Urinary bladder (tissue), 4 donors: ENCODE measurements around the gene FASN. TPM values are rescaled to one million over a fixed set of nuclear protein-coding genes. Genes with fewer than 3 reads are reported as not detected.

Source experiments
- DNase-seq: peaks from one replicate; pipeline ENCODE4 v3.0.0-alpha.2; 2015; ENCODE audit errors: extremely low spot score
- H3K27ac ChIP-seq: one replicate; pipeline ENCODE4 v1.5.1; 2013; ENCODE audit warnings: low read depth, mild to moderate bottlenecking, moderate library complexity
- H3K36me3 ChIP-seq: one replicate; pipeline ENCODE4 v1.6.1; 2013; ENCODE audit warnings: mild to moderate bottlenecking, moderate library complexity; ENCODE audit not compliant: insufficient read depth
- H3K4me1 ChIP-seq: one replicate; pipeline ENCODE4 v1.6.1; 2013; ENCODE audit warnings: mild to moderate bottlenecking, moderate library complexity; ENCODE audit not compliant: insufficient read depth
- H3K4me3 ChIP-seq: one replicate; pipeline ENCODE4 v1.5.1; 2013; ENCODE audit warnings: low read depth, low read length
- WGBS: extraction: QIAGEN DNeasy Blood & Tissue Kit; methylation state at CpG from one replicate; pipeline ENCODE4 v1.1.7; 2013; 5-methylcytosine and 5-hydroxymethylcytosine counted together
- polyA plus RNA-seq: library from polyadenylated mRNA; stranded (reverse); fragments of 200-250 nt; gene quantifications from one replicate; pipeline ENCODE4 v1.2.3, GENCODE V29; 2013
- total RNA-seq: library from RNA; depleted of rRNA; stranded (reverse); fragments of >200 nt; gene quantifications from one replicate; pipeline ENCODE4 v1.2.3, GENCODE V29; 2014
- donor health status: healthy with polysubstance abuse.
- donor health status: healthy.

Gene FASN
- total and polyA plus RNA-seq, 2 donors, result 24.1 to 116 TPM

GRCh38 chr17:82101767-82102679 lies 4.0 kb upstream of the FASN start:
- Histone ChIP-seq H3K36me3 (no peaks in the 10 kb centered on the region), H3K27ac (peak overlapping the region; percentile 4), H3K4me1 (no peaks in the 10 kb centered on the region), H3K4me3 (no peak overlapping the region)
- no peak for DNase-seq
- 71% methylated on average over 18 of the region's 18 CpGs for WGBS

- no peaks in the 10 kb centered on the region for H3K36me3 ChIP-seq
- no peak overlapping the region for H3K4me3 ChIP-seq
- WGBS, result 56% methylated on average over 10 of the region's 10 CpGs
- H3K27ac ChIP-seq, result peak overlapping the region; percentile 4
- no peaks in the 10 kb centered on the region for H3K4me1 ChIP-seq
- no peak for DNase-seq
Measured at GRCh38 chr17:82101301-82101715, 3.3 kb upstream of the FASN start.

- 89% methylated on average over 35 of the region's 35 CpGs for WGBS
- Histone ChIP-seq H3K4me3 (no peak overlapping the region), H3K36me3 (no peaks in the 10 kb centered on the region), H3K27ac (peak overlapping the region; percentile 18), H3K4me1 (no peaks in the 10 kb centered on the region)
- no peak for DNase-seq
Measured at GRCh38 chr17:82100502-82101298, 2.7 kb upstream of the FASN start.

DNA sequence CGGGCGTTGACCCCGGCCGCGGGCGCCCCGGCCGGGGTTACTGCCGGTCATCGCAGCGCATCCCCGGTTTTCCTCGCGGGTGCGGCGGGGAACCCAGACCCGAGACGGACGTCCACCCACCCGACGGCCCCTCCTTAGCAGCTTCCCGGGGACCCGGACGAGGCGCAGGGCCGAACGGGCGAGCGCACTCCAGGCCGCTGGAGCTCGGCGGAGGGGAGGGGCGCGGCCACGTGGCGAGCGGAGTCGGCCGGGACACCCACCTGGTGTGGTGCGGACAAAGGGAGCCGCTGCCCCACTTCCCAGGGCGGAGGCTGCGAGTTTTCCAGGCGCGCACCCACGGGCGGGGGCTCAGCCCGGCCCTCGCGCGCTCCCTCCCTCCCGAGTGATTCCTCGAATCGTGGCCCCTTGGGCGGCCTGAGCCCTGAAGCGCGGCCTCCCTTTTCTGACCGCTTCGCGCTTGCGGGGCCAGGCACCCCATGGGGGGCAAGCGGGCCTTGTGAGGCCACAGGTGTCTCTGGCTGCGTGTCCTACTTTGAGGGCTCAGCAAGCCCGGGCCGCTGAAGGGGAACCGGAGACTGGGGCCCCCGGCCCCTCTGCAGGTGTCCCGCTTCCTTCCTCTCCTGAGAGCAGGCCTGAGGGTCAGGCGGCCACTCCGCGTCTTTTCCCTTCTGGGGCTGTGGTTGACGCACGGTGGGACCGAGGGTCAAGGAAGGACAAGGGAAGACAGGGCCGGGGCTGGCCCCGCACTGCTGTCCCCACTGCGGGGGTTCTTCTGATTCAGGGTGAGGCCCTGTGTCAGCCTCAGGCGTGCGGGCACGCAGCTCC lies 1.1 kb upstream of the FASN start:
- 13% methylated on average over 80 of the region's 80 CpGs for WGBS
- Histone ChIP-seq H3K4me1 (no peaks in the 10 kb centered on the region), H3K27ac (peak overlapping the region; percentile 96), H3K36me3 (no peaks in the 10 kb centered on the region), H3K4me3 (peak overlapping the region; percentile 68)
- no peak for DNase-seq

DNA sequence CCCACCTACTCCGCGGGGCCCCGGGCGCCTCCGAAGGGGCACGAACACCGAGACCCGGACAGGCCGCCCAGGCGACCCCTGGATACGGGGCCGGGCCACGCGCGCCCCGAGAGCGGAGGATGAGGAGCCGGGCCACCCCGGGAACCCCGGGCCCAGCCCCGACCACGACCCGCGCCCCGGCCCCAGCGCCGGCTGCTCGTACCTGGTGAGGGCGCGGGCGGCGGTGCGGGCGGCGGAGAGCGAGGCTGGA lies 192 bp downstream of the FASN start:
- peak overlapping the region; percentile 87 for H3K27ac ChIP-seq
- H3K36me3 ChIP-seq, result no peaks in the 10 kb centered on the region
- H3K4me1 ChIP-seq, result no peaks in the 10 kb centered on the region
- no peak for DNase-seq
- H3K4me3 ChIP-seq, result peak overlapping the region; percentile 68
- under 1% methylated on average over 36 of the region's 36 CpGs for WGBS

- no peak for DNase-seq
- H3K4me1 ChIP-seq, result no peaks in the 10 kb centered on the region
Measured at GRCh38 chr17:82097184-82097918, 685 bp downstream of the FASN start.

GRCh38 chr17:82096709-82097183 lies 1.3 kb downstream of the FASN start:
- no peak for DNase-seq
- H3K4me3 ChIP-seq, result peak overlapping the region; percentile 68
- WGBS, result 51% methylated on average over 8 of the region's 8 CpGs
- H3K4me1 ChIP-seq, result no peaks in the 10 kb centered on the region
- no peak overlapping the region for H3K27ac ChIP-seq
- no peaks in the 10 kb centered on the region for H3K36me3 ChIP-seq

More at GRCh38 chr17:82097184-82097918, 685 bp downstream of the FASN start:
- WGBS, result under 1% methylated on average over 77 of the region's 77 CpGs
- Histone ChIP-seq H3K36me3 (no peaks in the 10 kb centered on the region), H3K27ac (peak overlapping the region; percentile 87), H3K4me3 (peak overlapping the region; percentile 68)

- no peak for DNase-seq
- peaks cover 1% of the 10 kb centered on the region for H3K36me3 ChIP-seq
- 86% methylated on average over 35 of the region's 35 CpGs for WGBS
- H3K27ac ChIP-seq, result no peak overlapping the region
- H3K4me1 ChIP-seq, result no peaks in the 10 kb centered on the region
- H3K4me3 ChIP-seq, result no peak overlapping the region
Measured at GRCh38 chr17:82095777-82096708, 2.0 kb downstream of the FASN start.

DNA sequence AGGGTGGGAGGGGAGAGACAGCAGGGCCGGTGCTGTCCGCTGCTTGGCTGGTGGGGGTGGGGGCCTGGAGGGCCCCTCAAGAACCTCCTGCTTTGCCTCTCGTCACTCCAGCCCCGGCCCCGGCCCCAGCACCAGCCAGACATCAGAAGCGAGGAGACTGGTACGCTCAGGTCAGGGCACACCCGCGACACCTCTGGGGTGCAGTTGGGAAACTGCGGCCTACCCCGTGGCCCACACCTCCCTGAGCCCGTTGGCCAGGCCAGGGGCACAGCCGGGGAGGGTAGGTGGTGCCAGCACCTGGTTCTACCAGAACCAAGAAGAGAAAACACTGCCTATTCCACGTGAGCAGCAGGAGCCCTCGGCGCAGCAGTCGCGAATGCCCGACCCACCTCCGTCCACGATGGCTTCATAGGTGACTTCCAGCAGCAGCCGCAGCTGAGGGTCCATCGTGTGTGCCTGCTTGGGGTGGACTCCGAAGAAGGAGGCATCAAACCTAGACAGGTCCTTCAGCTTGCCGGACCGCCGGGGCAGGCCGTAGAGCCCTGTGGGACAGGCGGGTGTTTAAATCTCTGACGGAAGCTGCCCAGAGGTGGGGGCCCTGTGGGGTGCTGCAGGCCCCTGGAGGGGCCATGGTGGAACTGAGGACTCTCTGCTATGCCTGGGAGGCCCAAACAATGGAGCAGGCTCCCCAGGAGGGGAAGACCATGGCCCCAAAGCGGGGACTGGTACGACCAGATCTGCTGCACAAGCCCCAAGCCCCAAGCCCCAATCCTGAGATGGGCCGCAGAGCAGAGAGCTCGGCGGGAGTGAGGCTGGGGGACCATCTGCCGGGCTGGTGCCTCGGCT lies 2.9 kb downstream of the FASN start:
- peaks cover 6% of the 10 kb centered on the region for H3K36me3 ChIP-seq
- no peak for DNase-seq
- H3K27ac ChIP-seq, result no peak overlapping the region
- H3K4me3 ChIP-seq, result no peak overlapping the region
- no peaks in the 10 kb centered on the region for H3K4me1 ChIP-seq
- WGBS, result 89% methylated on average over 37 of the region's 37 CpGs

- no peak for DNase-seq
- H3K4me1 ChIP-seq, result no peaks in the 10 kb centered on the region
- H3K36me3 ChIP-seq, result peaks cover 6% of the 10 kb centered on the region
- no peak overlapping the region for H3K4me3 ChIP-seq
- 94% methylated on average over 40 of the region's 40 CpGs for WGBS
- H3K27ac ChIP-seq, result no peak overlapping the region
Measured at GRCh38 chr17:82092995-82093751, 4.9 kb downstream of the FASN start.

GRCh38 chr17:82092628-82092994 lies 5.4 kb downstream of the FASN start:
- no peaks in the 10 kb centered on the region for H3K4me1 ChIP-seq
- no peak overlapping the region for H3K27ac ChIP-seq
- H3K36me3 ChIP-seq, result peaks cover 6% of the 10 kb centered on the region
- WGBS, result 94% methylated on average over 20 of the region's 20 CpGs
- H3K4me3 ChIP-seq, result no peak overlapping the region
- no peak for DNase-seq
